CD4-positive, alpha-beta T cell treated with Interleukin-6 at 100 ng/mL for 8 hours (primary cell): ENCODE results near the gene NSD2.

Experiments
- DNase-seq: peaks from one replicate; pipeline ENCODE4 v3.0.0-alpha.2; 2020; ENCODE audit warnings: mixed read lengths, low spot score

Gene NSD2

DNA sequence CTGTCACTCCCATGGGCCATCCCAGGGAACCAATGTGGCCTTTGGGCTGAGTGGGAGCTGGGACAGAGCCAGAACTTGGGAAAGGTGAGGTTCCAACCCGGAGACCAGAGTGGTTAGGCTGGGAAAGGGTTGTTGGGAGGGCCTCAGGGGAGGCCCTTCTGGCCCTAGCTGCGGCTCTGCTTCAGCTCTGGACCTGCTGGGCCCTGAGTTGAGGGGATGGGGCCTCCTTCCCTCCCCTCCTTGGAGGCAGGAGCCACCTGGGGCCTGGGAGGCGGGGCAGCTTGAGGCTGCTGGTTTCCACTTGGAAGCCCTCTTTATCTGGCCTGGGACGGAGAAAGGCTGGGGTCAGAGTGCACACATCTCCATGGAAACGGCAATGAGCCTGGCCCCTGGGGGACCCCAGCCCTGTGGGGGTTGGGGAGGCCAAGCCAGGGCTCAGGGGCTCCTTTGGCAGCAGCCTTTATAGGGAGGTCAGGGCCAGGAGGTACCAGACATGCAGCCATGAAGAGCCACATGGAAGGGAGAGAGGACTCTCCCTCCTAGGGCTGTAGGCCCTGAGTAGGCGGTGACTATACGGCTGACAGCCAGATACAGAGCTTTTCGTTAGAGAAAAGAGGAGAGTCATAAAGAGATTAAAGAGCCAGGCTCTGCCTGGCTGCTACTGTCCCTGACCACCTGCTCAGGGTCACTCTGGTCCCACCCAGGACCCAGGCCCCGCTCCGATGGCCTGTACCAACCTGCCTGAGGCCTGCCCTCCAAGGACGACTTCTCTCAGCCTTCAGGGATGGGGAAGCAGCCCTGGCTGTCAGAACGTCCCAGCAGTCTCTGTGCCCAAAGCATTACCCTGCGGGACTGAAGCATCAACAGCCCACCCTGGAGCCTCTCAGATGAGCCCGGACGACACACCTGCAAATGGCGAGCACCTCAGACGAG is 6.9 kb upstream of the NSD2 start:
- no peak for DNase-seq

DNA sequence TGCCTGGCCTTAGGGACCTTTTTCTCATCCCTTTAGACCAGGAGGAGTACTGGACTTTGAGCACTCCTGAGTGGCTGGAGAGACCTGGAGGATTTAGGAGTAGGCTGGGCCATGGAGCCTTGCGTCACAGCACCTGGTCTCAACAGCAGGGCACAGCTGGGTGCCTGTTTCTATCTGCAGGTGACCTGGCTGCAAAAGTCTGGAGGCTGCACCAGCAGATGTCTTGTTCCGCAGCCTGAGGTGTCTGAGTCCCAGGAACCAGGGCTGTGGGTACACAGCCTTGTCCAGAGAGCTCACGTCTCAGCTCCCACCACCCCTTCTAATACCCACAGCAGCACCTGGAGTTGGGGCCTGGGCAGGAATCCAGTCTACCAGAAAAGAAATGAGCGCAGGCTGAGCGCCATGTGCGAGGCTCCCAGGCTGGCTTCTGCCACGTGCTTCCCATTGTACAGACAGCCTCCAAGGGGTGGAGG is 5.0 kb upstream of the NSD2 start:
- no peak for DNase-seq

- no peak for DNase-seq
Observed at GRCh38 chr4:1868293-1868692, 2.9 kb upstream of the NSD2 start.

GRCh38 chr4:1868912-1869311 is 2.3 kb upstream of the NSD2 start:
- no peak for DNase-seq

GRCh38 chr4:1869530-1870327 is 1.5 kb upstream of the NSD2 start:
- DNase-seq = no peak

GRCh38 chr4:1870328-1870577 is 940 bp upstream of the NSD2 start:
- DNase-seq = peak; percentile 85

- no peak for DNase-seq
Observed at GRCh38 chr4:1871471-1872021, 353 bp downstream of the NSD2 start.

DNA sequence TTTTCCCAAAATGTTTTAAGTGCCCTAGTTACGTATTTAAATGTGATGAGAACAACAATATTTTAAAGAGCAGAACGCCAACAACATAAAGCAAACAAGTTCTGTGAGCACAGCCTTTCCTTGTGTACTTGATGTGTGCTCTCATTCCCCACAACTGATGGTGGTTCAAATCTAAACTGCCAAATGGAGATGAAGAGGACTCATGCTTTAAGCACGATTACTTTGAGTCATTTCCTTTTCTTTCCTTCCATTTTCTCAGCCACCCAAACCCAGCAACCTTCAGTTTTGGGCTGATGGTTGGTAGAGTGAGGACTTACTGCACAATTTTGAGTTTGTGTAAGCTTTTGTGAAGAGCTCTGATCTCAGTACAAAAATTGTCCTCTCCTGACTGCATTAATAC is 1.7 kb downstream of the NSD2 start:
- peak; percentile 18 for DNase-seq

DNA sequence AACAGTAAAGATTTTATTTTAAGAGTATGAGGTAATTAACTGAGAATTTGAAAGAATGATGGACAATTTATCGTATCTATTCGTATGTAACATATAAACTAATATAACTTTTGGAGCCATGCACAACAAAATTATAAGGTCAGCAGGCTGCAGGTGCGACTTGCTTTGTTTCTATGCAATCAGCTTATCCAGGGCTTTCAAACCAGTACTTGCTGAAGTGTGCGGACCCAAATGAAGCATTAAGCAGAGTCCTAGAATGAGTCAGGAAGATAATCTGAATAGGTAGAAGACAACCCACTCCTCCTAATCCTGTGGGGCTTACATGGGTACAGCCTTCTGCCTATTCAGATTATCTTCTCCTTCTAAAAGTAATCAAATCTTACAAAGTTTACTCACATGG is 2.1 kb downstream of the NSD2 start:
- DNase-seq = no peak

DNA sequence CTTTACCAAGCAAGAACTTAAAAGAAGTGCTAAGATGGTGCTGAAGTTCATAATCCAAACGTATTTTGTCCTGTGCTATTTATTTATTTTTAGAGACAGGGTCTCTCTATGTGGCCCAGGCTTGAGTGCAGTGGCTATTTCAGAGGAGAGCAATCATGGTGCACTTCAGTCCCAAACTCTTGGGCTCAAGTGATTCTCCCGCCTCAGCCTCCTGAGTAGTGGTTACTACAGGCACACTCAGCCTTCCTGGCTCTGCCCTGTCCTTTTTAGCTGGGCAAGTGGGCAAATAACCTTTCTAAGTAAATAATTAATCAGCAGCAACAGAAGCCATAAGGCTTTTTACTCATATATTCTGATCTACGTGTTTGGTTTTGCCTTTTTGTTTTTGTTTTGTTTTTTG is 2.6 kb downstream of the NSD2 start:
- no peak for DNase-seq

- no peak for DNase-seq
Observed at GRCh38 chr4:1874201-1874600, 3.0 kb downstream of the NSD2 start.

GRCh38 chr4:1879485-1879884 is 8.3 kb downstream of the NSD2 start:
- DNase-seq = no peak

GRCh38 chr4:1880332-1880731 is 9.1 kb downstream of the NSD2 start:
- DNase-seq = no peak

- no peak for DNase-seq
Observed at GRCh38 chr4:1882850-1883271, 11.7 kb downstream of the NSD2 start.

GRCh38 chr4:1883583-1883982 is 12.4 kb downstream of the NSD2 start:
- no peak for DNase-seq

- DNase-seq = no peak
Observed at GRCh38 chr4:1885414-1885813, 14.2 kb downstream of the NSD2 start.

DNA sequence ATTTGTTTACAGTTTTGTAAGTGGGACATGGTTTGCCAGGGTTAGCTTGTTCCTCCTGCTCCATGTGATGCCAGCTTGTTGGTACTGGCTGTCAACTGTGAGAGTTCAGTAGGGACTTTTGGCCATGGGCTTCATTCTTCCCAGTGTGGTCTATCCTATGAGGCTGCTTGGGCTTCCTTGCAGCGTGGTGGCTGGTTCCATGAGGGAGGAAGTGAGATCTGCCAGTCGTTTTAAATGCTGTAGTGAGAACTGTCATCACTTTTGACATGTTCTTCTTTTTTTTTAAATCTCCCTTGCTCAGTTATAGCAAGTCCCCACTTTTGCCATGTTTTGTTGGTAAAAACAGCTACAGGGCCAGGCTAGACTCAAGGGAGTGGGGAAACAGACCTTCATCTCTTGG is 15.9 kb downstream of the NSD2 start:
- DNase-seq = no peak

DNA sequence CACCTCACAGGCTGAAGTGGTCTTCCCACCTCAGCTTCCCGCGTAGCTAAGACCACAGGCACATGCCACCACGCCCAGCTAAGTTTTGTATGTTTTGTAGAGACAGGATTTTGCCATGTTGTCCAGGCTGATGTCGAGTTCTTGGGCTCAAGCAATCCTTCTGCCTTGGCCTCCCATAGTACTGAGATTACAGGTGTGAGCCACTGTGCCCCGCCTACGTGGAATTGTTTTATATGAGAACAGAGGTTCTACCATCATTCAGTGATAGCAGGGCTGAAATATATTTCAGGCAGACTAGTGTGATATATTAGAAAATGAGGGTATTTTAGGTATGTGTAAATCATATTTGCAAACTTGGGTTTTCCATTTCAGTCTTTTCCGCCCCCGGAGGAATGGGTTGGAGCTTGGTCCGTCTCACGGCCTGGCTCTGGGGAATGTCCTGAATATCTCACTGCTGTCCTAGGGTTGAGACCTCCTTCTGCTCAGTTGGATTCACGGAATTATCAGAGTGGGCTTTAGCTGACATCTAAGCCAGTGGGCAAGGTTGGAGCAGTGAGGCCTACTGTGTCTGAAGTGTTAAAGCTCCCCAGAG is 19.9 kb downstream of the NSD2 start:
- DNase-seq = no peak

GRCh38 chr4:1895971-1896657 is 24.9 kb downstream of the NSD2 start:
- no peak for DNase-seq

DNA sequence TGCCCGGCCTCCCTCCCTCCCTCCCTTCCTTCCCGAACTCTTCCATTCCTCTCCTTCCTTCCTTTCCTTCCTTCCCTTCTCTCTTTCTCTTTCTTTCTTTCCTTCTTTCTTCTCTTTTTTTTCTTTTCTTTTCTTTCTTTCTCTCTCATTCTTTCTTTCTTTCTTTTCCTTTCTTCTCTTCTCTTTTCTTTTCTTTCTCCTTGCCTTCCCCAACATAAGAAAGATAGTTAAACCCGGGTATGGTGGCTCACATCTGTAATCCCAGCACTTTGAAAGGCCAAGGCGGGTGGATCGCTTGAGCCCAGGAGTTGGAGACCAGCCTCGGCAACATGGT is 25.4 kb downstream of the NSD2 start:
- DNase-seq = no peak

GRCh38 chr4:1898007-1898406 is 26.8 kb downstream of the NSD2 start:
- DNase-seq = no peak

- DNase-seq = no peak
Observed at GRCh38 chr4:1898681-1899080, 27.5 kb downstream of the NSD2 start.
